Measurements from ENCODE around the gene POU6F1. TPM values are rescaled to one million over a fixed set of nuclear protein-coding genes. Genes with fewer than 3 reads are reported as not detected.

POU6F1 gene, protein sequence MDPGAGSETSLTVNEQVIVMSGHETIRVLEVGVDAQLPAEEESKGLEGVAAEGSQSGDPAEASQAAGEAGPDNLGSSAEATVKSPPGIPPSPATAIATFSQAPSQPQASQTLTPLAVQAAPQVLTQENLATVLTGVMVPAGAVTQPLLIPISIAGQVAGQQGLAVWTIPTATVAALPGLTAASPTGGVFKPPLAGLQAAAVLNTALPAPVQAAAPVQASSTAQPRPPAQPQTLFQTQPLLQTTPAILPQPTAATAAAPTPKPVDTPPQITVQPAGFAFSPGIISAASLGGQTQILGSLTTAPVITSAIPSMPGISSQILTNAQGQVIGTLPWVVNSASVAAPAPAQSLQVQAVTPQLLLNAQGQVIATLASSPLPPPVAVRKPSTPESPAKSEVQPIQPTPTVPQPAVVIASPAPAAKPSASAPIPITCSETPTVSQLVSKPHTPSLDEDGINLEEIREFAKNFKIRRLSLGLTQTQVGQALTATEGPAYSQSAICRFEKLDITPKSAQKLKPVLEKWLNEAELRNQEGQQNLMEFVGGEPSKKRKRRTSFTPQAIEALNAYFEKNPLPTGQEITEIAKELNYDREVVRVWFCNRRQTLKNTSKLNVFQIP
- total RNA-seq: 10 to 100 TPM in 4 of 6 donors, 1 to 10 TPM in 2; 6.8 to 28.3 (median 12.9) TPM

DNA sequence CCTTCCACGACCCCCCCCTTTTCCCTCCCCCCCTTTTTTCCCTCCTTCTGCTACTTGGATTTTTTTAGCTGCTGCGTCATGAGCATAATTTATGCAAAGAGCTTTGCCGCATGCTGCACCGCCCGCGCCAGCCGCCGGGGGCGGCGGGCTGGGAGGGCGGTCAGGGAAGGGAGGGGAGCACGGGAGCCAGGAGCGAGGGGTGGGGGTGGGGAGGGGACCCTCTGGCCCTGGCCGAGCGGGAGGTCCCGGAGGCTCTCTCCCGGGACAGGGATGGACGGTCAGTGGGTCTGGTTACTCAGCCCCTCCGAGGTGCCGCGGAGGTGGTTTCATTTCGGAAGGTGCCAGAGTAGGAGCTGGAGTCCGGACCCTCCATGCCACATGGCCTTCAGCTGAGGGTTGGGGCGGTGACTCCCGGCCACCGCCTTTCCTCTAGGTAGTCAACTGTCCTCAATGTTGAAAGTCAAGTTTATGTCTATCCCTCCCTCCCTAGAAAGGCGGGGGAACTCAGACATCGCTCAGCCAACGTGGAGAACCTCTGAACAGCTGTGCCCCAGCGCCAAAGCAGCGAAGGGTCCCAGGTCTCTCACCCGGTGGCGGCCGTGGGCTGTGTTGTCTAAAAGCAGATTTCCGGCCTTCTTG lies at the start of gene POU6F1:
Gene POU6F1 (minus strand): TSS at position 95 of the 639 bp plus-strand sequence. CDS start 11,226 bp downstream, outside the sequence.
- peak; percentile 95 to 97 for ATAC-seq (ENCODE audit: low FRiP score in 2 of 2)
- Histone ChIP-seq H3K27me3 (no peaks in the 10 kb centered on the region), H3K27ac (peak within 1 kb of the TSS; percentile 95 to 98 (median 98)), H3K4me3 (peak within 1 kb of the TSS; percentile 80 to 88 (median 82)), H3K36me3 (no peaks in the 10 kb centered on the region), H3K9me3 (no peaks in the 10 kb centered on the region), H3K4me1 (peaks cover 15 to 21% (median 18%) of the 10 kb centered on the region in 4 donors)
- TF ChIP-seq POLR2A (IDR thresholded peaks at IDR 0.05): peak in 1 of 4 donors; percentile 44
- TF ChIP-seq EP300 (IDR thresholded peaks at IDR 0.05): no peak
- TF ChIP-seq POLR2AphosphoS5 (IDR thresholded peaks at IDR 0.05): peak; percentile 40 to 77
- TF ChIP-seq, protein P1, sequence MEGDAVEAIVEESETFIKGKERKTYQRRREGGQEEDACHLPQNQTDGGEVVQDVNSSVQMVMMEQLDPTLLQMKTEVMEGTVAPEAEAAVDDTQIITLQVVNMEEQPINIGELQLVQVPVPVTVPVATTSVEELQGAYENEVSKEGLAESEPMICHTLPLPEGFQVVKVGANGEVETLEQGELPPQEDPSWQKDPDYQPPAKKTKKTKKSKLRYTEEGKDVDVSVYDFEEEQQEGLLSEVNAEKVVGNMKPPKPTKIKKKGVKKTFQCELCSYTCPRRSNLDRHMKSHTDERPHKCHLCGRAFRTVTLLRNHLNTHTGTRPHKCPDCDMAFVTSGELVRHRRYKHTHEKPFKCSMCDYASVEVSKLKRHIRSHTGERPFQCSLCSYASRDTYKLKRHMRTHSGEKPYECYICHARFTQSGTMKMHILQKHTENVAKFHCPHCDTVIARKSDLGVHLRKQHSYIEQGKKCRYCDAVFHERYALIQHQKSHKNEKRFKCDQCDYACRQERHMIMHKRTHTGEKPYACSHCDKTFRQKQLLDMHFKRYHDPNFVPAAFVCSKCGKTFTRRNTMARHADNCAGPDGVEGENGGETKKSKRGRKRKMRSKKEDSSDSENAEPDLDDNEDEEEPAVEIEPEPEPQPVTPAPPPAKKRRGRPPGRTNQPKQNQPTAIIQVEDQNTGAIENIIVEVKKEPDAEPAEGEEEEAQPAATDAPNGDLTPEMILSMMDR (IDR thresholded peaks at IDR 0.05): peak; percentile 47 to 82 (median 70)
- 0 to 1% methylated on average over 8 to 35 of the region's 35 CpGs for WGBS, 2 donors
- DNase-seq: peak; percentile 64 to 96

DNA sequence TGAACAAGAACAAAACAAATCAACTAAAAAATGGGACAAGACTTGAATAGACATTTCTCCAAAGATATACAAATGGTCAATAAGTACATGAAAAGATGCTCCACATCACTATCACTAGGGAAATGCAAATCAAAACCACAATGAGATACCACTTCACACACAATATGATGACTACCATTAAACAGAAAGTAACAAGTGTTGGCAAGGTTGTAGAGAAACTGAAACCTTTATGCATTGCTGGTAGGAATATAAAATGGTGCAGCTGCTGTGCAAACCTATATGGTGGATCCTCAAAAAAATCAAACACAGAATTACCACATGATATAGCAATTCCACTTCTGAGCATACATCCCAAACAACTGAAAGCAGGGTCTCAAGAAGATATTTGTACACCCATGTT lies 47.2 kb upstream of the POU6F1 start:
- no peaks in the 10 kb centered on the region for H3K27me3 ChIP-seq
- DNase-seq (no peak), ATAC-seq (ENCODE audit: low FRiP score in 2 of 2) (no peak)
- H3K9me3 ChIP-seq: no peaks in the 10 kb centered on the region
- H3K4me3 ChIP-seq: no peak overlapping the region
- H3K27ac ChIP-seq: no peak overlapping the region
- H3K36me3 ChIP-seq: no peaks in the 10 kb centered on the region
- no peak for TF ChIP-seq POLR2AphosphoS5 (IDR thresholded peaks at IDR 0.05)
- TF ChIP-seq, protein P1 (IDR thresholded peaks at IDR 0.05): no peak
- no peak for TF ChIP-seq EP300 (IDR thresholded peaks at IDR 0.05)
- TF ChIP-seq POLR2A (IDR thresholded peaks at IDR 0.05): no peak
- peaks cover 0 to 27% (median 12%) of the 10 kb centered on the region in 4 donors for H3K4me1 ChIP-seq

DNA sequence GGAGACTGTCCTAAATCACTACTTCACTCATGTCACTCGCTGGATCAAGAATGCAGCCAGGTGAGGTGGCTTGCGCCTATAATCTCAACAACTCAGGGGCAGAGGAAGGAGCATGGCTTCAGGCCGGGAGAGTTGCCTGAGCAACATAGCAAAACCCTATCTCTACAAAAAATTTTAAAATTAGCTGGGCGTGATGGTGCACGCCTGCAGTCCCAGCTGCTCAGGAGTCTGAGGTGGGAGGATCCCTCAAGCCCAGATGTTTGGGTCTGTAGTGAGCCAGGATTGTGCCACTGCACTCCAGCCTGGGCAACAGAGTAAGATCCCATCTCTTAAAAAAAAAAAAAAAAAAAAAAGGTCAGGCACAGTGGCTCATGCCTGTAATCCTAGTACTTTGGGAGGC lies 46.4 kb upstream of the POU6F1 start:
- TF ChIP-seq EP300 (IDR thresholded peaks at IDR 0.05) (no peak), POLR2A (IDR thresholded peaks at IDR 0.05) (no peak), POLR2AphosphoS5 (IDR thresholded peaks at IDR 0.05) (no peak)
- TF ChIP-seq, protein P1 (IDR thresholded peaks at IDR 0.05): no peak
- 93 to 94% methylated on average over 5 of the region's 5 CpGs for WGBS, 2 donors
- ATAC-seq (ENCODE audit: low FRiP score in 2 of 2): no peak
- no peak overlapping the region for H3K27ac ChIP-seq
- DNase-seq: no peak
- H3K36me3 ChIP-seq: no peaks in the 10 kb centered on the region
- no peak overlapping the region for H3K4me3 ChIP-seq
- no peaks in the 10 kb centered on the region for H3K9me3 ChIP-seq
- peaks cover 0 to 20% (median 10%) of the 10 kb centered on the region in 4 donors for H3K4me1 ChIP-seq
- no peaks in the 10 kb centered on the region for H3K27me3 ChIP-seq

DNA sequence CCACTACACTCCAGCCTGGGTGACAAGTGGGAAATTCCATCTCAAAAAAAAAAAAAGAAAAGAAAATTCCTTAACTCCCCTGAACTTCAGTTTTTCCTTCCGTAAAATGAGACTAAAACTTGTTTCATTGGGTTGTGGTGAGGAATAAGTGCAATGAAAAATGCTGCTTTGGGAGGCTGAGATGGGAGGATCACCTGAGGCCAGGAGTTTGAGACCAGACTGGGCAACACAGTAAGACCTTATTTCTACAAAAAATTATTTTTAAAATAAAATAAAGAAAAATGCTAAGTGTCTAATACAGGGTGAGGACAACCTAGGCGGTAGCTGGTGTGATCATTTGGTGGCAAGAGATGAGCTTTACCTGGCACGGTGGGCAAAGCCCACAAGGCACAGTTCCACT lies 45.5 kb upstream of the POU6F1 start:
- ATAC-seq (ENCODE audit: low FRiP score in 2 of 2) (no peak), DNase-seq (no peak)
- H3K9me3 ChIP-seq: no peaks in the 10 kb centered on the region
- WGBS, 2 donors: 95 to 99% methylated on average over 3 of the region's 3 CpGs
- no peaks in the 10 kb centered on the region for H3K36me3 ChIP-seq
- H3K27ac ChIP-seq: no peak overlapping the region
- H3K27me3 ChIP-seq: no peaks in the 10 kb centered on the region
- peaks cover 0 to 12% (median 5%) of the 10 kb centered on the region in 4 donors for H3K4me1 ChIP-seq
- TF ChIP-seq, protein P1 (IDR thresholded peaks at IDR 0.05): no peak
- TF ChIP-seq POLR2AphosphoS5 (IDR thresholded peaks at IDR 0.05) (no peak), POLR2A (IDR thresholded peaks at IDR 0.05) (no peak), EP300 (IDR thresholded peaks at IDR 0.05) (no peak)
- no peak overlapping the region for H3K4me3 ChIP-seq

Measured in upper lobe of left lung (tissue), 6 donors.